Skeletal muscle tissue (tissue), 4 donors: ENCODE data around the gene TMEM116. TPM values are rescaled to one million over a fixed set of nuclear protein-coding genes. Genes with fewer than 3 reads are reported as not detected.
A peak's percentile ranks its signal among the peaks of the same experiment; 100 is the strongest.
"Not testable (repeated sequence)": the region's sequence is repeated elsewhere in the genome, so short reads cannot be mapped to it uniquely, and the experiment has no call there.

Experiments used
- H3K27ac ChIP-seq: one replicate; pipeline ENCODE4 v1.7.0; 2013; ENCODE audit warnings: mild to moderate bottlenecking, low read depth, low read length, inconsistent platforms
- H3K27me3 ChIP-seq, 3 donors: one replicate each; pipeline ENCODE4 v1.7.0; 2013; ENCODE audit warnings: low read length in 3 of 3; ENCODE audit not compliant: control insufficient read depth in 3 of 3, insufficient read depth in 3 of 3
- H3K36me3 ChIP-seq, 3 donors: one replicate each; pipeline ENCODE4 v1.7.0; 2013; ENCODE audit warnings: low read length in 3 of 3; ENCODE audit not compliant: control insufficient read depth in 3 of 3, insufficient read depth in 3 of 3
- H3K4me1 ChIP-seq, 3 donors: one replicate each; pipeline ENCODE4 v1.7.0; 2013; ENCODE audit warnings: low read length in 3 of 3, mild to moderate bottlenecking in 3 of 3; ENCODE audit not compliant: control insufficient read depth in 3 of 3, insufficient read depth in 3 of 3
- H3K4me3 ChIP-seq, 3 donors: one replicate each; pipeline ENCODE4 v1.7.0; 2013; ENCODE audit warnings: low read length in 3 of 3
- H3K9ac ChIP-seq, 3 donors: one replicate each; pipeline ENCODE4 v1.7.0; 2013; ENCODE audit warnings: low read length in 3 of 3, mild to moderate bottlenecking in 3 of 3, moderate library complexity in 2 of 3, low read depth in 1 of 3
- H3K9me3 ChIP-seq, 3 donors: one replicate each; pipeline ENCODE4 v1.7.0; 2013; ENCODE audit warnings: low read length in 3 of 3; ENCODE audit not compliant: control insufficient read depth in 3 of 3
- total RNA-seq: library from RNA; depleted of rRNA; stranded (reverse); fragments of >200 nt; gene quantifications from one replicate; pipeline ENCODE4 v1.2.3, GENCODE V29; 2014
- donor health status: Osteomylitis.

TMEM116 gene
- total RNA-seq: 37.6 TPM

- H3K4me1 ChIP-seq: peaks cover 24 to 42% (median 24%) of the 10 kb centered on the region in 3 donors
- no peaks in the 10 kb centered on the region for H3K9me3 ChIP-seq
- H3K36me3 ChIP-seq: peaks cover 0 to 5% (median 4%) of the 10 kb centered on the region in 3 donors
- H3K27me3 ChIP-seq: no peaks in the 10 kb centered on the region
- H3K27ac ChIP-seq: peak within 1 kb of the TSS; percentile 97
- peak within 1 kb of the TSS; percentile 99 to 100 (median 100) for H3K9ac ChIP-seq
- peak within 1 kb of the TSS; percentile 98 to 99 (median 99) for H3K4me3 ChIP-seq
These were observed at the start of gene TMEM116, which contains the start of gene ERP29 for GRCh38 chr12:112012775-112013600. Gene TMEM116 (minus strand): TSS chr12:112013165. CDS start chr12:112005270, 7,895 bp downstream. Gene ERP29 (plus strand): TSS chr12:112013426. CDS start chr12:112013466, 40 bp downstream.

GRCh38 chr12:112061137-112061536 is 48.2 kb upstream of the TMEM116 start:
- Histone ChIP-seq H3K27me3 (no peaks in the 10 kb centered on the region), H3K9me3 (no peaks in the 10 kb centered on the region), H3K4me1 (no peaks in the 10 kb centered on the region), H3K27ac (no peak overlapping the region), H3K4me3 (no peak overlapping the region), H3K9ac (no peak overlapping the region), H3K36me3 (peaks cover 22 to 51% (median 49%) of the 10 kb centered on the region in 3 donors)

GRCh38 chr12:112049351-112049750 is 36.4 kb upstream of the TMEM116 start:
- Histone ChIP-seq H3K36me3 (peaks cover 34 to 75% (median 54%) of the 10 kb centered on the region in 3 donors), H3K9ac (no peak overlapping the region), H3K27me3 (no peaks in the 10 kb centered on the region), H3K9me3 (no peaks in the 10 kb centered on the region), H3K27ac (no peak overlapping the region), H3K4me1 (no peaks in the 10 kb centered on the region), H3K4me3 (no peak overlapping the region)

GRCh38 chr12:112046003-112046402 is 33.0 kb upstream of the TMEM116 start:
- H3K4me3 ChIP-seq: no peak overlapping the region
- H3K27me3 ChIP-seq: no peaks in the 10 kb centered on the region
- no peaks in the 10 kb centered on the region for H3K9me3 ChIP-seq
- peaks cover 29 to 73% (median 55%) of the 10 kb centered on the region in 3 donors for H3K36me3 ChIP-seq
- H3K4me1 ChIP-seq: no peaks in the 10 kb centered on the region
- no peak overlapping the region for H3K27ac ChIP-seq
- no peak overlapping the region for H3K9ac ChIP-seq

- not testable (repeated sequence) for H3K27ac ChIP-seq, H3K27me3 ChIP-seq, H3K4me3 ChIP-seq, H3K9ac ChIP-seq, H3K4me1 ChIP-seq, H3K9me3 ChIP-seq
- peaks cover 29 to 69% (median 69%) of the 10 kb centered on the region in 3 donors for H3K36me3 ChIP-seq
These were observed 23.6 kb upstream of the TMEM116 start for GRCh38 chr12:112036614-112037013.

GRCh38 chr12:112035219-112035785 is 22.3 kb upstream of the TMEM116 start:
- Histone ChIP-seq H3K4me3 (no peak overlapping the region), H3K27ac (no peak overlapping the region), H3K9ac (no peak overlapping the region), H3K27me3 (no peaks in the 10 kb centered on the region), H3K9me3 (no peaks in the 10 kb centered on the region), H3K4me1 (no peaks in the 10 kb centered on the region), H3K36me3 (peaks cover 28 to 69% (median 69%) of the 10 kb centered on the region in 3 donors)

GRCh38 chr12:112032292-112032691 is 19.3 kb upstream of the TMEM116 start:
- H3K9me3 ChIP-seq: no peaks in the 10 kb centered on the region
- H3K9ac ChIP-seq: no peak overlapping the region
- no peaks in the 10 kb centered on the region for H3K4me1 ChIP-seq
- no peak overlapping the region for H3K27ac ChIP-seq
- H3K4me3 ChIP-seq: no peak overlapping the region
- H3K36me3 ChIP-seq: peaks cover 28 to 58% (median 57%) of the 10 kb centered on the region in 3 donors
- H3K27me3 ChIP-seq: no peaks in the 10 kb centered on the region

- no peaks in the 10 kb centered on the region for H3K9me3 ChIP-seq
- peaks cover 25 to 52% (median 52%) of the 10 kb centered on the region in 3 donors for H3K36me3 ChIP-seq
- no peak overlapping the region for H3K27ac ChIP-seq
These were observed 18.5 kb upstream of the TMEM116 start for GRCh38 chr12:112031472-112031871.

GRCh38 chr12:112029301-112029700 is 16.3 kb upstream of the TMEM116 start:
- Histone ChIP-seq H3K36me3 (peaks cover 25 to 49% (median 45%) of the 10 kb centered on the region in 3 donors), H3K4me1 (no peaks in the 10 kb centered on the region), H3K9ac (no peak overlapping the region), H3K4me3 (no peak overlapping the region), H3K9me3 (no peaks in the 10 kb centered on the region), H3K27ac (no peak overlapping the region), H3K27me3 (no peaks in the 10 kb centered on the region)

More at GRCh38 chr12:112031472-112031871, 18.5 kb upstream of the TMEM116 start:
- H3K4me1 ChIP-seq: no peaks in the 10 kb centered on the region
- no peak overlapping the region for H3K4me3 ChIP-seq
- H3K9ac ChIP-seq: no peak overlapping the region
- H3K27me3 ChIP-seq: no peaks in the 10 kb centered on the region

- Histone ChIP-seq H3K4me3 (no peak overlapping the region), H3K9me3 (no peaks in the 10 kb centered on the region), H3K27me3 (no peaks in the 10 kb centered on the region), H3K4me1 (no peaks in the 10 kb centered on the region), H3K27ac (no peak overlapping the region), H3K36me3 (peaks cover 18 to 53% (median 45%) of the 10 kb centered on the region in 3 donors), H3K9ac (no peak overlapping the region)
These were observed 12.9 kb upstream of the TMEM116 start for GRCh38 chr12:112025808-112026375.
